Jurkat, Clone E6-1 (cell line): ENCODE results near the gene MKNK2. TPM values are rescaled to one million over a fixed set of nuclear protein-coding genes. Genes with fewer than 3 reads are reported as not detected.
"Not testable (repeated sequence)": the region's sequence is repeated elsewhere in the genome, so short reads cannot be mapped to it uniquely, and the experiment has no call there.

ENCODE experiments used
- DNase-seq: peaks from one replicate; pipeline ENCODE4 v3.0.0-alpha.2; 2011; ENCODE audit warnings: low read depth, low spot score
- H3K4me3 ChIP-seq: 2 replicates; pipeline ENCODE4 v1.5.1; 2011; ENCODE audit warnings: mild to moderate bottlenecking, low read length, control low read depth, moderate library complexity
- polyA plus RNA-seq: library from polyadenylated mRNA; unstranded; fragments of >200 nt; gene quantifications from one replicate; pipeline ENCODE4 v1.2.1, GENCODE V29; 2012; ENCODE audit warnings: missing spikeins; ENCODE audit not compliant: insufficient read length, insufficient read depth

The MKNK2 gene
- polyA plus RNA-seq: 94.9 TPM

DNA sequence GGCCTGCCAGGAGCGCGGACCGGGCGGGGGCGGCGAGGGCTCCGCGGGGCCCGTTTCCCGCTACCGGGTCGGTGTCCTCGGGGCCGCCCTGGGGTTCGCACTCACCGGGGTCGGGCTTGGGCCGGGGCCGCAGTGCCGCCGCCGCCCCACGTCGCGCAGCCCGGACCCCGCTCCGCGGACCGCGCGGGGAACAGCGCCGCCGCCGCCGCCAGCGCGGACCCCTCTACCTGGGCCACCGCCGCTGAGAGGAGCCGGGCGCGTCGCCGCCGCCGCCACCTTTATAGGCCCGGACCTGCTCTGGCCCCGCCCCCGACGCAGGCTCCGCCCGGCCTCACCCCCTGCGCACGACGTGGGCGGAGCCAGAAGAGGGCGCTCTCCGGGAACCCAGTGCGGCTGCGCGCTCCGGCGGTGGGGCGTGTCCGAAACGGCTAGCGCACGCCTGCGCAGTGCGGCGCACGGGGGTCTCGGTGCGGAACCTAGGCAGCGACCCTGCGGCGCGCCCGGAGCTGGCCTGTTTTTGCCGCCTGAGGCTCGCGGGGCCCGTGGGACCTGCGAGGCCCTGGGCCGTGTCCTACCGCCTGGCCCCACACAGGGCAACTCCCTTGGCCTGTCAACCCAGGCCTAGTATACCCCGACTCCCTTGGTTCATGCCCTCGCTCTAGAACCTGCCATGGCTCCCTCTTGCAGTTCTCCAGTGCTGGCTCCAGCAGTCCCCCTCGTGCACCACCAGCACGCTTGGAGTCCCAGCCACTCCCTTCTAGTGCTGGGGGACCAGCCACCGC lies at the start of gene MKNK2:
Gene MKNK2, minus strand, starts transcription at position 254 of the 782 bp plus-strand sequence. CDS start 393 bp downstream, outside the sequence.
- H3K4me3 ChIP-seq: peak within 1 kb of the TSS; percentile 79
- DNase-seq: peak; percentile 72

GRCh38 chr19:2100719-2101061 lies 49.6 kb upstream of the MKNK2 start:
- DNase-seq: no peak
- H3K4me3 ChIP-seq: no peak overlapping the region

- H3K4me3 ChIP-seq: no peak overlapping the region
Measured at GRCh38 chr19:2099937-2100718, 49.1 kb upstream of the MKNK2 start.

DNA sequence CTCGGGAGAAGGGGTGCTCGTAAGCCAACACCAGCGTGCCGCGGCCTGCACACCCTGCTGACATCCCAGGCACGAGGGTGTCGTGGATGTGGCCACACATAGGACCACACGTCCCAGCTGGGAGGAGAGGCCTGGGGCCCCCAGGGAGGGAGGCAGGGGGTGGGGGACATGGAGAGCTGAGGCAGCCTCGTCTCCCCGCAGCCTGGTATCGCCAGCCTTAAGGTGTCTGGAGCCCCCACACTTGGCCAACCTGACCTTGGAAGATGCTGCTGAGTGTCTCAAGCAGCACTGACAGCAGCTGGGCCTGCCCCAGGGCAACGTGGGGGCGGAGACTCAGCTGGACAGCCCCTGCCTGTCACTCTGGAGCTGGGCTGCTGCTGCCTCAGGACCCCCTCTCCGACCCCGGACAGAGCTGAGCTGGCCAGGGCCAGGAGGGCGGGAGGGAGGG lies 48.0 kb upstream of the MKNK2 start:
- no peak for DNase-seq
- no peak overlapping the region for H3K4me3 ChIP-seq

More at GRCh38 chr19:2099937-2100718, 49.1 kb upstream of the MKNK2 start:
- no peak for DNase-seq

- DNase-seq: no peak
- H3K4me3 ChIP-seq: no peak overlapping the region
Measured at GRCh38 chr19:2097886-2098327, 46.9 kb upstream of the MKNK2 start.

DNA sequence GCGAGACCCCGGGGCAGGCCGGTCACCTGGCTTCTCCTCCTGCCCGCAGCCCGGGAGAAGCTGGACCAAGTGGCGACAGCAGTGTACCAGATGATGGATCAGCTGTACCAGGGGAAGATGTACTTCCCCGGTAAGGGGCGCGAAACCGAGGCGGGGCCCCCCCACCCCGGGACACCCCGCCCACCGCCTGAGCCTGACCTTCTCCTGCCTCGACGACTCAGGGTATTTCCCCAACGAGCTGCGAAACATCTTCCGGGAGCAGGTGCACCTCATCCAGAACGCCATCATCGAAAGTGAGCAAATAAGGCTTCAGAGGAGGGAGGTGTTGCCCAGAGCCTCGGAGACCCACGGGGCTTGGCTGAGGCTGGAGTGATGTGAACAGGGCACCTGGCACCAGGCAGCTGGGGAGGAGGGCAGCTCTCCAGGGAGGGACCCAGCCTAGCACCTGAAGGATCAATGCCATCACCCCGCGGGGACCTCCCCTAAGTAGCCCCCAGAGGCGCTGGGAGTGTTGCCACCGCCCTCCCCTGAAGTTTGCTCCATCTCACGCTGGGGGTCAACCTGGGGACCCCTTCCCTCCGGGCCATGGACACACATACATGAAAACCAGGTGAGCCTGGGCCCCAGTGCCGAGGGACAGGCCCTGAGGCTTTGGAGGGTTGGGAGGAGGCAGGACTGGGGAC lies 46.3 kb upstream of the MKNK2 start:
- DNase-seq: no peak
- peak overlapping the region; percentile 55 for H3K4me3 ChIP-seq

- peak; percentile 88 for DNase-seq
- H3K4me3 ChIP-seq: peak within 1 kb of the TSS; percentile 76
Measured at GRCh38 chr19:2096480-2097202, 45.6 kb upstream of the MKNK2 start, which contains the start of gene IZUMO4. Gene IZUMO4, plus strand, starts transcription at chr19:2096915. Its CDS starts 31 bp downstream, at chr19:2096946.

DNA sequence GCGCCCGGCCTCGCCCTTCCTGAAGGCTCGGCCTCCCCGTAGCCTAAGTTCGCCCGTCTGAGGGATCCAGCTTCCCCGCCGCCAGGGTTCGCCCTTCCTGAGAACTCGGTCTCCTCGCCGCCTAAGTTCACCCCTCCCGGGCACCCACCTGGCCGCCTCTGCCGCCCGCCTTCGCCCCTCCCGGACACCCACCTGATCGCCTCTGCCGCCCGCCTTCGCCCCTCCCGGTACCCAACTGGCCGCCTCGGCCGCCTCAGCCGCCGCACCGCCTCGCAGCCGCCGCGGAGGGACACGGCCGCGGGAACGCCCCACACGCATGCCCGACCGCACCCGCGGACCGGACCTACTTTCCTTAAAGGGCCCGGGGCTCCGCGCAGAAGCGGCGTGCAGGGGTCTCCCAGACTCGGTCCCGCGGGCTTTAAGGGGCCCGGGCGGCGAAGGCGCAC lies 45.0 kb upstream of the MKNK2 start, which contains the start of gene MOB3A:
Gene MOB3A, minus strand, starts transcription at position 293 of the 446 bp plus-strand sequence. CDS start 17,766 bp downstream, outside the sequence.
- peak; percentile 85 for DNase-seq
- peak within 1 kb of the TSS; percentile 76 for H3K4me3 ChIP-seq

DNA sequence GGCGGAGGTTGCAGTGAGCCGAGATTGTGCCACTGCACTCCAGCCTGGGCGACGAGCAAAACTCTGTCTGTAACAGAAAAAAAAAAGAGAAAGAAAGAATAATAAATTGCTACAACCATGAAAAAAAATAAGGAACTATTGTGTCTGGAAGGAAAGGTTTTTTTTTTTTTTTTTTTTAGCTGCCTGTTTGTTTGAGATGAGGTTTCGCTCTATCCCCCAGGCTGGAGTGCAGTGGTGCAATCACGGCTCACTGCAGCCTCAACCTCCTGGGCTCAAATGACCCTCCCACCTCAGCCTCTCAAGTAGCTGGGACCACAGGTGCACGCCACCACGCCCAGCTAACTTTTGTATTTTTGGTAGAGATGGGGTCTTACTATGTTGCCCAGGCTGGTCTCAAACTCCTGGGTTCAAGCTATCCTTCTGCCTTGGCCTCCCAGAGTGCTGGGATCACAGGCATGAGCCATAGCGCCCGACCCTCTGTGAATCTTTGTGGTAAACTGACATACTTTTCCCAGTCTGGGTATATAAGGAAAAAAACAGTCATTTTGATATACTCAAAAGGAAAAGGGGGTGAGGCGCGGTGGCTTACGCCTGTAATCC lies 41.0 kb upstream of the MKNK2 start:
- DNase-seq, H3K4me3 ChIP-seq: not testable (repeated sequence)

DNA sequence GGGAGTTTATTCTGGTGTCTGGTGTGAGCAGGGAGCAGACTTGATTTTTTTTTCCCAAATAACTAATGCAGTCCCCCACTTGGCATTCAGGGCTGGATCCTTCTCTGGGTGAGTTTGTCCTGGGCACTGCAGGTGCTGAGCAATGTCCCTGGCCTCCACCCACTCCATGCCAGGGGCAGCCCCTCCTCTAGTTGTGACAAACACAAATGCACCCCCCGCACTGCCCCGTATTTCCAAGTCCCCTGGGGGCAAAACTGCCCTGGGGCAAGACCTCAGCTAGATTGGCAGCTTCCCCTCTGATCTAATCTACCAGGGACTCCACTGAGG lies 38.6 kb upstream of the MKNK2 start:
- peak overlapping the region; percentile 33; the same call in 1 of the 2 replicates for H3K4me3 ChIP-seq

GRCh38 chr19:2089001-2089711 lies 38.1 kb upstream of the MKNK2 start:
- H3K4me3 ChIP-seq: no peak overlapping the region
- no peak for DNase-seq

More for the DNA sequence above, 38.6 kb upstream of the MKNK2 start:
- no peak for DNase-seq

DNA sequence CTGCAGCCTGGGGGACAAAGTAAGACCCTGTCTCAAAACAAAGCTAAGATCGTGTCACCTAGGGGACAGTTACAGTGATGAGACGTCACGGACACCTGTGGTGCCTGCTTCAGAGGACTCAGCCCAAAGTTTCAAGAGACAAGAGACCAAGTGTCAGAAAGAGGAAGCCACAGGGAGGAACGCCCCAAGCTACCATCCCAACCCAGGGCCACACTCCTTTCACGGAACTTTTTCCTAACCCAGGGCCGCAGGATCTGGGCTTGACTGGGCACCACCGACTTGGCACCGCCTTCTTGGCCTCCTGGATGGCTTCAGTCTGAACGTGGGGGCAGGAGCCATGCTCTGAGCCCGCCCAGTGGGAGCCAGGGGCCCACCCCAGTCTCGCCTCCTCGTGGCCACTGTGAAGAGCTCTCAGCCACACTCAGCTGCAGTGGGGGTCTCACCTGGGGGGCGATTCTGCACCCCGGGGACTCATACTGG lies 36.6 kb upstream of the MKNK2 start:
- peak; percentile 41 for DNase-seq
- H3K4me3 ChIP-seq: no peak overlapping the region

GRCh38 chr19:2086695-2087620 lies 35.9 kb upstream of the MKNK2 start:
- DNase-seq: peak; percentile 62
- not testable (repeated sequence) for H3K4me3 ChIP-seq

- H3K4me3 ChIP-seq: peak overlapping the region; percentile 72
- DNase-seq: peak; percentile 99
Measured at GRCh38 chr19:2084993-2085720, 34.1 kb upstream of the MKNK2 start.

GRCh38 chr19:2083174-2083854 lies 32.3 kb upstream of the MKNK2 start:
- peak; percentile 92 for DNase-seq
- H3K4me3 ChIP-seq: peak overlapping the region; percentile 72
